K562 (cell line): ENCODE measurements around the gene MRPL28. TPM values are rescaled to one million over a fixed set of nuclear protein-coding genes. Genes with fewer than 3 reads are reported as not detected.
A peak's percentile ranks its signal among the peaks of the same experiment; 100 is the strongest.
"Not testable (repeated sequence)": the region's sequence is repeated elsewhere in the genome, so short reads cannot be mapped to it uniquely, and the experiment has no call there.

Source experiments
- ATAC-seq: fragments of 200-7000 bp; cut with Tn5 transposase; 3 replicates; pipeline ENCODE4 v1.9.1; 2020; ENCODE audit warnings: moderate library complexity
- BruUV-seq: library from RNA; stranded (reverse); fragments of 400-500 nt; replicated peaks from 2 replicates; lab custom pipeline; 2021; lab: Mats Ljungman, UMichigan
- CTCF ChIA-PET: fragments of 300-600 bp; formaldehyde crosslinking; extraction: SDS; loops from one replicate; lab custom pipeline; 2021; ENCODE audit warnings: low intra/inter-chr PET ratio; lab: Yijun Ruan, JAX
- POLR2A ChIA-PET: fragments of 300-600, 350-650 bp; sonication (Branson Sonifier 250); formaldehyde crosslinking; extraction: SDS; loops from one replicate; lab custom pipeline; 2021; ENCODE audit warnings: antibody characterized with exemption, inconsistent platforms; lab: Yijun Ruan, JAX
- DNase-seq, 4 experiments: peaks; one replicate each; pipeline versions ENCODE4 v3.0.0 to v3.0.0-alpha.2; 2011 to 2018; ENCODE audit warnings: low spot score in 3 of 4, mixed read lengths in 3 of 4; ENCODE audit errors: extremely low read depth in 1 of 4
- FAIRE-seq: peaks from 2 replicates; lab custom pipeline; 2011; peaks lifted over from hg19 to GRCh38; lab: Jason Lieb, UNC
- H2AFZ ChIP-seq: 2 replicates; pipeline ENCODE4 v1.6.0; 2011; ENCODE audit warnings: low read depth, low read length, control low read depth, inconsistent platforms
- H3K27ac ChIP-seq: fragments of 200-600 bp; 3 replicates; pipeline ENCODE4 v1.8.0; 2011; ENCODE audit warnings: low read depth, mild to moderate bottlenecking, control low read depth, inconsistent platforms, low read length, moderate library complexity, mixed read lengths; ENCODE audit errors: extremely low read depth
- H3K27me3 ChIP-seq, 2 experiments: fragments of 300-600 bp in 1 of 2; 2 replicates in 1 of 2; 3 replicates in 1 of 2; pipeline versions ENCODE4 v1.6.0 to v1.8.0; 2011; ENCODE audit warnings: inconsistent platforms in 2 of 2, low read length in 2 of 2, mild to moderate bottlenecking in 1 of 2, mixed read lengths in 1 of 2, moderate library complexity in 1 of 2; ENCODE audit not compliant: control insufficient read depth in 2 of 2, insufficient read depth in 2 of 2
- H3K36me3 ChIP-seq: fragments of 300-600 bp; 3 replicates; pipeline ENCODE4 v1.8.0; 2011; ENCODE audit warnings: mild to moderate bottlenecking, low read length, inconsistent platforms; ENCODE audit not compliant: control insufficient read depth, insufficient read depth
- H3K4me1 ChIP-seq, 2 experiments: fragments of 200-600 bp in 1 of 2; replicated peaks in 1 of 2; 2 replicates in 1 of 2; 3 replicates in 1 of 2; pipeline versions ENCODE4 v1.5.1 to v1.8.0; 2011; ENCODE audit warnings: inconsistent platforms in 2 of 2, low read length in 2 of 2, mild to moderate bottlenecking in 1 of 2, mixed read lengths in 1 of 2, moderate library complexity in 1 of 2; ENCODE audit not compliant: control insufficient read depth in 2 of 2, insufficient read depth in 2 of 2
- H3K4me2 ChIP-seq: 2 replicates; pipeline ENCODE4 v1.6.1; 2011; ENCODE audit warnings: low read length, control low read depth, inconsistent platforms, mixed read lengths; ENCODE audit not compliant: insufficient read depth
- H3K4me3 ChIP-seq: fragments of 200-600 bp; sonication (generic), shearing (Covaris generic); 2 replicates; pipeline ENCODE4 v1.5.1; 2016; ENCODE audit warnings: control low read depth, inconsistent platforms
- H3K79me2 ChIP-seq: fragments of 200-600 bp; 3 replicates; pipeline ENCODE4 v1.8.0; 2011; ENCODE audit warnings: low read length, inconsistent platforms; ENCODE audit not compliant: control insufficient read depth, insufficient read depth
- H3K9ac ChIP-seq, 2 experiments: 2 replicates each; pipeline versions ENCODE4 v1.6.0 to v1.6.1; 2011; ENCODE audit warnings: low read depth in 2 of 2, low read length in 2 of 2, control low read depth in 1 of 2, inconsistent platforms in 1 of 2, mild to moderate bottlenecking in 1 of 2, mixed read lengths in 1 of 2; ENCODE audit not compliant: insufficient read depth in 1 of 2
- H3K9me1 ChIP-seq: one replicate; pipeline ENCODE4 v1.6.0; 2011; ENCODE audit warnings: inconsistent platforms, mild to moderate bottlenecking, low read length, moderate library complexity; ENCODE audit not compliant: control insufficient read depth, insufficient read depth
- H3K9me3 ChIP-seq: replicated peaks from 2 replicates; pipeline ENCODE4 v1.5.1; 2011; ENCODE audit warnings: low read depth, low read length, inconsistent platforms; ENCODE audit not compliant: control insufficient read depth, insufficient read depth
- H4K20me1 ChIP-seq: replicated peaks from 2 replicates; pipeline ENCODE4 v1.6.1; 2011; ENCODE audit warnings: low read length, inconsistent platforms, mixed read lengths; ENCODE audit not compliant: control insufficient read depth, insufficient read depth
- WGBS: fragments of 100-300 bp; shearing (Covaris generic); methylation state at CpG from one replicate; pipeline ENCODE4 v1.1.6; 2016; ENCODE audit warnings: low coverage, mixed read lengths; ENCODE audit not compliant: insufficient coverage; ENCODE audit errors: missing lambda C conversion rate; 5-methylcytosine and 5-hydroxymethylcytosine counted together
- in situ Hi-C: fragments of 300-500 bp; cut with MboI; formaldehyde crosslinking; loops from 4 replicates; pipeline ENCODE4 v1.15.0; 2018; ENCODE audit warnings: inconsistent platforms, mixed read lengths
- intact Hi-C: fragments of 100-400 bp; cut with micrococcal nuclease; formaldehyde crosslinking; loops from 2 replicates; pipeline ENCODE4 v1.14.2; 2022
- polyA plus RNA-seq, 8 experiments: library from polyadenylated mRNA; depleted of rRNA in 4 of 8; stranded (reverse) in 5 of 8; unstranded in 3 of 8; fragments of >200 nt; fragmentation: Nextera tagmentation in 2 of 8; fragmentation: Illumina TruSeq in 1 of 8; extraction: Ambion mirVana in 2 of 8; extraction: Trizol in 1 of 8; gene quantifications; 2 replicates each; pipeline versions ENCODE4 v1.2.1 to v1.2.3, GENCODE V29; 2011 to 2014; ENCODE audit warnings: inconsistent platforms in 1 of 8, missing spikeins in 1 of 8
- total RNA-seq, 7 experiments: library from RNA; depleted of rRNA in 6 of 7; stranded (reverse); fragments of >200 nt in 6 of 7; fragmentation: Illumina TruSeq in 2 of 7; extraction: Trizol in 2 of 7; gene quantifications; 2 replicates each; pipeline versions ENCODE4 v1.2.1 to v1.2.3, GENCODE V29; 2011 to 2021; ENCODE audit warnings: low replicate concordance in 1 of 7

Gene MRPL28
- total and polyA plus RNA-seq, 9 of the 15 experiments (the other 6 are each of a cell fraction or from before 2014, with no cell fraction given), result 2.5 to 323 (median 175) TPM

- H3K9me3 ChIP-seq, H3K9me1 ChIP-seq, in situ Hi-C loops, DNase-seq, H3K27me3 ChIP-seq, BruUV-seq, H2AFZ ChIP-seq, H3K4me3 ChIP-seq, intact Hi-C loops, POLR2A ChIA-PET, CTCF ChIA-PET, H3K9ac ChIP-seq: not testable (repeated sequence)
- FAIRE-seq (peak; percentile 59), ATAC-seq (peak; percentile 16; the same call in 2 of the 3 replicates)
- H3K79me2 ChIP-seq, result peaks cover 98% of the 10 kb centered on the region
- H3K36me3 ChIP-seq, result peaks cover 12% of the 10 kb centered on the region; the same call in 2 of the 3 replicates
- peaks cover 35% of the 10 kb centered on the region for H4K20me1 ChIP-seq
- H3K4me1 ChIP-seq, result peaks cover 42% of the 10 kb centered on the region in 2 experiments
- H3K27ac ChIP-seq, result peak overlapping the region; percentile 13; the same call in 1 of the 3 replicates
- 61% methylated on average over 10 of the region's 11 CpGs for WGBS
- H3K4me2 ChIP-seq, result peak overlapping the region; percentile 33; the same call in 1 of the 2 replicates
Observed at GRCh38 chr16:334861-335632, 35.3 kb downstream of the MRPL28 start.

GRCh38 chr16:334164-334832 is 36.0 kb downstream of the MRPL28 start:
- BruUV-seq, CTCF ChIA-PET, H3K36me3 ChIP-seq, H3K9me1 ChIP-seq, POLR2A ChIA-PET, in situ Hi-C loops, H3K9ac ChIP-seq, H3K9me3 ChIP-seq, H3K4me3 ChIP-seq, DNase-seq, H2AFZ ChIP-seq, ATAC-seq, FAIRE-seq, H3K27ac ChIP-seq, H3K4me2 ChIP-seq, intact Hi-C loops, H3K27me3 ChIP-seq: not testable (repeated sequence)
- Histone ChIP-seq H3K79me2 (peaks cover 96% of the 10 kb centered on the region), H4K20me1 (peaks cover 31% of the 10 kb centered on the region), H3K4me1 (peaks cover 35 to 36% of the 10 kb centered on the region in 2 experiments)
- 80% methylated on average over 5 of the region's 5 CpGs for WGBS
